Kidney (tissue), 14 donors: ENCODE data around the gene ARPC2. TPM values are rescaled to one million over a fixed set of nuclear protein-coding genes. Genes with fewer than 3 reads are reported as not detected.

Experiments
- DNase-seq, 5 donors: peaks; one replicate each; pipeline ENCODE4 v3.0.0-alpha.2; 2013 to 2020
- FAIRE-seq: peaks from 2 replicates; lab custom pipeline; 2012; peaks lifted over from hg19 to GRCh38; lab: Jason Lieb, UNC
- H3K27ac ChIP-seq, 2 donors: one replicate each; pipeline ENCODE4 v1.7.0; 2013; ENCODE audit warnings: low read depth in 2 of 2, low read length in 2 of 2, inconsistent platforms in 1 of 2
- H3K27me3 ChIP-seq: one replicate; pipeline ENCODE4 v1.7.1; 2013; ENCODE audit warnings: low read length, inconsistent platforms; ENCODE audit not compliant: control insufficient read depth, insufficient read depth
- H3K36me3 ChIP-seq, 3 donors: one replicate each; pipeline versions ENCODE4 v1.7.0 to v1.7.1; 2013; ENCODE audit warnings: low read length in 3 of 3, control low read depth in 1 of 3, inconsistent platforms in 1 of 3; ENCODE audit not compliant: insufficient read depth in 3 of 3, control insufficient read depth in 2 of 3
- H3K4me1 ChIP-seq, 3 donors: one replicate each; pipeline versions ENCODE4 v1.7.0 to v1.7.1; 2013; ENCODE audit warnings: low read length in 3 of 3, inconsistent platforms in 1 of 3, low read depth in 1 of 3; ENCODE audit not compliant: control insufficient read depth in 2 of 3, insufficient read depth in 2 of 3
- H3K4me3 ChIP-seq, 3 donors: one replicate each; pipeline versions ENCODE4 v1.7.0 to v1.8.1; 2013; ENCODE audit warnings: low read length in 3 of 3, control low read depth in 1 of 3, inconsistent platforms in 1 of 3
- H3K9ac ChIP-seq, 3 donors: one replicate each; pipeline versions ENCODE4 v1.7.0 to v1.7.1; 2013; ENCODE audit warnings: low read length in 3 of 3, control low read depth in 1 of 3, inconsistent platforms in 1 of 3
- H3K9me3 ChIP-seq, 3 donors: one replicate each; pipeline versions ENCODE4 v1.7.0 to v1.7.1; 2013; ENCODE audit warnings: low read length in 3 of 3, control low read depth in 1 of 3, inconsistent platforms in 1 of 3; ENCODE audit not compliant: control insufficient read depth in 2 of 3, insufficient read depth in 1 of 3
- intact Hi-C: fragments of 100-400 bp; cut with DNase I; formaldehyde crosslinking; loops from one replicate; pipeline ENCODE4 v1.11.1; 2022
- polyA plus RNA-seq: library from polyadenylated mRNA; stranded (reverse); fragments of 350-450 nt; fragmentation: Illumina TruSeq; extraction: RNeasy Lipid Tissue Mini Kit (QIAGEN cat#74804); gene quantifications from one replicate; pipeline ENCODE4 v1.2.3, GENCODE V29; 2014; ENCODE audit warnings: low read depth, low replicate concordance; ENCODE audit not compliant: insufficient read depth
- total RNA-seq: library from RNA; stranded (reverse); fragmentation: NEBNext Ultra II Directional; extraction: Animal tissue kit (Norgen Biotek cat#: 25700); gene quantifications from one replicate; pipeline ENCODE4 v1.2.1, GENCODE V29; 2021
- TF ChIP-seq, protein P1 (sequence below): IDR thresholded peaks from 3 replicates; pipeline ENCODE4 v1.5.1; 2012; ENCODE audit warnings: mild to moderate bottlenecking, moderate library complexity, borderline replicate concordance; ENCODE audit not compliant: insufficient read depth; ENCODE audit errors: extremely low read depth
- donor health status: control.
- donor health status: control.
- donor health status: control.
- donor health status: control.
- donor health status: control.
- donor health status: DM: yes; HTN: yes; CAD: no.
- donor health status: Normal renal cell carcinoma (clear cell type).

ARPC2 gene
- total and polyA plus RNA-seq, 2 donors from 2014 or later = 195 to 252 TPM

DNA sequence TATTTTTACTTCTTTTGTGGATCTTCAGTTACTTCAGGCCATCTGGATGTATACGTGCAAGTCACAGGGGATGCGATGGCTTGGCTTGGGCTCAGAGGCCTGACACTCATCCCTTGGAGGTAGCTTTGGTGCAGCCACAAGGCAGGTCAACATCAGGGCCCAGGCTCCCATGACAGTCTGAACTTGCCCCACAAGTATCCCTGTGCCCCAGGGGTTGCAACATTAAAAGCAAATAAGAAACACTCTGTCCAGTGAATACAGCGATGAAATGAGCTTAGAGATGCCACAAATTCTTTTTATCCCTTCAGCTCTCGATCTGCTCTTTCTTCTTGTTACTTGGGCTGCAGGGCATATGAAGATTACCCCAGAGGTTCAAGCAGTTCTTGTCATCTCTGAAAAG lies 37.2 kb upstream of the ARPC2 start:
- FAIRE-seq = no peak
- Histone ChIP-seq H3K27me3 (no peaks in the 10 kb centered on the region), H3K4me3 (no peak overlapping the region), H3K4me1 (no peaks in the 10 kb centered on the region), H3K27ac (no peak overlapping the region), H3K9ac (no peak overlapping the region), H3K9me3 (no peaks in the 10 kb centered on the region), H3K36me3 (no peaks in the 10 kb centered on the region)
- TF ChIP-seq, protein P1, sequence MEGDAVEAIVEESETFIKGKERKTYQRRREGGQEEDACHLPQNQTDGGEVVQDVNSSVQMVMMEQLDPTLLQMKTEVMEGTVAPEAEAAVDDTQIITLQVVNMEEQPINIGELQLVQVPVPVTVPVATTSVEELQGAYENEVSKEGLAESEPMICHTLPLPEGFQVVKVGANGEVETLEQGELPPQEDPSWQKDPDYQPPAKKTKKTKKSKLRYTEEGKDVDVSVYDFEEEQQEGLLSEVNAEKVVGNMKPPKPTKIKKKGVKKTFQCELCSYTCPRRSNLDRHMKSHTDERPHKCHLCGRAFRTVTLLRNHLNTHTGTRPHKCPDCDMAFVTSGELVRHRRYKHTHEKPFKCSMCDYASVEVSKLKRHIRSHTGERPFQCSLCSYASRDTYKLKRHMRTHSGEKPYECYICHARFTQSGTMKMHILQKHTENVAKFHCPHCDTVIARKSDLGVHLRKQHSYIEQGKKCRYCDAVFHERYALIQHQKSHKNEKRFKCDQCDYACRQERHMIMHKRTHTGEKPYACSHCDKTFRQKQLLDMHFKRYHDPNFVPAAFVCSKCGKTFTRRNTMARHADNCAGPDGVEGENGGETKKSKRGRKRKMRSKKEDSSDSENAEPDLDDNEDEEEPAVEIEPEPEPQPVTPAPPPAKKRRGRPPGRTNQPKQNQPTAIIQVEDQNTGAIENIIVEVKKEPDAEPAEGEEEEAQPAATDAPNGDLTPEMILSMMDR = no peak
- intact Hi-C loops = no loop called here
- DNase-seq = no peak

DNA sequence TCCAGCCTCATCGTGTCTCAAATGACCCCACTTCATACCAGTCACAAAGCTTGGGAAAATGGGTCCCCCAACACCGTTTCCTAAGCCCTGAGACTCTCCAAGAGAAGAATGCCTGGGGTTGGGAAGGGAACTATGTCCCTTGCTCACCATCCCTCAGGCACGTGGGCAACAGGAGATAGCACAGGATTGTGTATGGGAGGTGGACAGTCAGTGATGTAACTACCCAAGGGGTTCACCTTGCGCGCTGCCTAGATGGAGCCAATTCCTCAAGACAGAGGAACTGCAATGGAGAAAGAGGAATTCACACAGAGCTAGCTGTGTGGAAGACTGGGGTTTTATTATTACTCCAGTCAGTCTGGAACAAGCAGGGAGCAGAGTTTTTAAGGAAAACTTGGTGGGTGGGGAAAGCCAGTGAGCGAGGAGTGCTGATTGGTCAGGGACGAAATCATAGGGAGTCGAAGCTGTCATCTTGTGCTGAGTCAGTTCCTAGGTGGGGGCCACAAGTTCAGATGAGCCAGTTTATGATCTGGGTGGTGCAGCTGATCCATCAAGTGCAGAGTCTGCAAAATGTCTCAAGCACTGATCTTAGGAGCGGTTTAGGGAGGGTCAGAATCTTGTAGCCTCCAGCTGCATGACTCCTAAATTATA lies 36.4 kb upstream of the ARPC2 start:
- Histone ChIP-seq H3K4me3 (no peak overlapping the region), H3K4me1 (no peaks in the 10 kb centered on the region), H3K9ac (no peak overlapping the region), H3K9me3 (no peaks in the 10 kb centered on the region), H3K27me3 (no peaks in the 10 kb centered on the region), H3K27ac (no peak overlapping the region), H3K36me3 (no peaks in the 10 kb centered on the region)
- TF ChIP-seq, protein P1 = no peak
- intact Hi-C loops = no loop called here
- DNase-seq = no peak
- no peak for FAIRE-seq

DNA sequence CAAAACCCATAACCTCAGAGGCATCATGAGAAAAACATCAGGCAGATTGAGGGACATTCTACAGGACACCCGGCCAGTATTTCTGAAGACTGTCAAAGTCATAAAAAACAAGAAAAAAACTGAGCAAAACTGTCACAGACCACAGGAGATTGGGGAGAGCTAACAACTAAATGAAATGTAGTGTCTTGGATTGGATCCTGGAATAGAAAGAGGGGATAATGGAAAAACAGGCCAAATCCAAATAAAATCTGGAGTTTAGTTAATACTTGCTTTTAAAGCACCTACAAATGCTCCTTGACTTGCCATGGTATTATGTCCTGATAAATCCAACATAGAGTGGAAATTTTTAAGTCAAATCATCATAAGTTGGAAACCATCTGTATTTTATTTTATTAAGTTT lies 32.7 kb upstream of the ARPC2 start:
- intact Hi-C loops = no loop called here
- no peak overlapping the region for H3K9ac ChIP-seq

More for the DNA sequence above, 32.7 kb upstream of the ARPC2 start:
- FAIRE-seq (no peak), DNase-seq (no peak)
- TF ChIP-seq, protein P1 = no peak
- Histone ChIP-seq H3K4me3 (no peak overlapping the region), H3K27ac (no peak overlapping the region), H3K4me1 (peaks cover 0 to 5% (median 0%) of the 10 kb centered on the region in 3 donors), H3K9me3 (no peaks in the 10 kb centered on the region), H3K27me3 (no peaks in the 10 kb centered on the region), H3K36me3 (no peaks in the 10 kb centered on the region)
